ENCODE data around the gene JMJD8. TPM values are rescaled to one million over a fixed set of nuclear protein-coding genes. Genes with fewer than 3 reads are reported as not detected.

Gene JMJD8
- total and polyA plus RNA-seq, 9 of the 15 experiments (the other 6 are each of a cell fraction or from before 2014, with no cell fraction given), result 1.2 to 50.6 (median 29.3) TPM

- TF ChIP-seq SIN3A (IDR thresholded peaks at IDR 0.05; ENCODE audit: borderline replicate concordance in 2 of 2, control insufficient read depth in 1 of 2, low read depth in 2 of 2, low read length in 2 of 2), result peak; percentile 58 to 88; a peak in 3 of 4 replicates
- TF ChIP-seq ZC3H8 (IDR thresholded peaks at IDR 0.05), result no peak
- no peak for TF ChIP-seq CBX2 (IDR thresholded peaks at IDR 0.05; ENCODE audit: insufficient read depth, low read length, poor library complexity, severe bottlenecking)
- TF ChIP-seq ZBTB12 (CRISPR knock-in tag; IDR thresholded peaks at IDR 0.05), result no peak
- TF ChIP-seq CREB1 (IDR thresholded peaks at IDR 0.05), result peak; percentile 25; the same call in 1 of the 2 replicates
- TF ChIP-seq CREB1 (CRISPR knock-in tag; IDR thresholded peaks at IDR 0.05), result no peak; the same call in 1 of the 2 replicates
- no peak for TF ChIP-seq THRAP3 (IDR thresholded peaks at IDR 0.05; ENCODE audit: borderline replicate concordance)
- TF ChIP-seq TBL1XR1 (IDR thresholded peaks at IDR 0.05; ENCODE audit: low read length in 2 of 2), result no peak
- no peak for TF ChIP-seq FOXK1 (CRISPR knock-in tag; IDR thresholded peaks at IDR 0.05; ENCODE audit: borderline replicate concordance)
- TF ChIP-seq TAF7 (tag; IDR thresholded peaks at IDR 0.05), result no peak
- TF ChIP-seq CGGBP1 (CRISPR knock-in tag; IDR thresholded peaks at IDR 0.05), result no peak
- TF ChIP-seq PRPF4 (IDR thresholded peaks at IDR 0.05; ENCODE audit: insufficient read depth, low read depth, low read length, poor library complexity, severe bottlenecking), result no peak
- TF ChIP-seq HES1 (IDR thresholded peaks at IDR 0.05; ENCODE audit: low read depth), result no peak
- TF ChIP-seq BRD4 (IDR thresholded peaks at IDR 0.05), result no peak
- no peak for TF ChIP-seq RBM25 (IDR thresholded peaks at IDR 0.05; ENCODE audit: low read depth, low read length, severe bottlenecking)
- no peak for TF ChIP-seq ZNF175 (CRISPR knock-in tag; IDR thresholded peaks at IDR 0.05; ENCODE audit: low read depth)
- TF ChIP-seq ZNF146 (CRISPR knock-in tag; IDR thresholded peaks at IDR 0.05; ENCODE audit: unreplicated experiment), result no peak
- TF ChIP-seq NR2C2 (CRISPR knock-in tag; IDR thresholded peaks at IDR 0.05), result no peak
- TF ChIP-seq NR2C2 (tag; IDR thresholded peaks at IDR 0.05), result no peak
- no peak for TF ChIP-seq MTF1 (CRISPR knock-in tag; IDR thresholded peaks at IDR 0.05; ENCODE audit: borderline replicate concordance)
- no peak for TF ChIP-seq SRSF1 (IDR thresholded peaks at IDR 0.05; ENCODE audit: low read depth, low read length)
- TF ChIP-seq BCLAF1 (IDR thresholded peaks at IDR 0.05; ENCODE audit: borderline replicate concordance in 1 of 2, control insufficient read depth in 1 of 2, low read depth in 2 of 2, low read length in 1 of 2), result no peak
- no peak for TF ChIP-seq ZKSCAN8 (CRISPR knock-in tag; IDR thresholded peaks at IDR 0.05)
Measured at GRCh38 chr16:728131-728889, 44.2 kb upstream of the JMJD8 start (continued).

All from K562 (cell line).